Activated CD8-positive, alpha-beta memory T cell treated with anti-CD3 and anti-CD28 coated beads for 48 hours (primary cell): ENCODE results near the gene CDH6.

Experiments used
- DNase-seq, 3 experiments: peaks; one replicate each; pipeline ENCODE4 v3.0.0-alpha.2; 2020; ENCODE audit warnings: low read depth in 2 of 3, low spot score in 2 of 3

Gene CDH6

DNA sequence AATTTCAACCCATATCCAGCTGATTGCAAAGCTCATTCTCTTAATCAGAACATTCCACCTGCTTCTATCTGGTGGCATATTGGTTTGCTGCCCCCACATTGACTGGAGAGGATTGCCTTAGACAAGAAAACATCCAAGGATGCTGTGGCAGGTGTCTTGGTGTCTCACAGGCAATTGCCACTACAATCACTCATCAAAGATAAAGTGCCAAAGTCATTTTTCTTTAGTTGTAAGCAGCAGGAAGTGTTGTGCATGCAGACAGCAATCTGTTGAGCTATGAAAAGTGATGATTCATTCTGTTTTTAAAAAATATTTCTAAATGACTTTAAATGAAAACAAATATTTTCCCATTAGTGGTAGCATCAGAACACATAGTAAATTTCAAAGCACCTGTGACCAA, 53.9 kb downstream of the CDH6 start:
- no peak for DNase-seq

- DNase-seq: no peak
Measured at GRCh38 chr5:31250201-31250600, 56.7 kb downstream of the CDH6 start.

GRCh38 chr5:31251032-31251431, 57.5 kb downstream of the CDH6 start:
- no peak for DNase-seq

DNA sequence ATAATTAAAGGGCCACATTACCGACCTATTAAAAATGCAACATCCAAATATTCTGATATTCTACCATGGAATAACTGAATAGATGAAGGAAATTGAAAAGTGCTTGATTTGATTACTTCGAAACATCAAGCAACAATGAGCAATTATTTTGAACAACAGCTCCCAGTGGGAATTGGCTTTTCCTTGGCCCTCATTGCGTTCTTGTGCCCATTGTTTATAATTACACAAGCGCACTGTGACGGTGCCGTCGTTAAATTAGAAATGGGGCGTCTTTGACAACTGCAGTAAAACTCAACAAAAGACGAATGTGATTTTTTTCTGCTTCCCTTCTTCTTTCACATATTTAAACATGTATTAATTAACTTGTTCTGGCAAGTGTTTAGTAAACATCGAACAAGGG, 61.6 kb downstream of the CDH6 start:
- DNase-seq: no peak

DNA sequence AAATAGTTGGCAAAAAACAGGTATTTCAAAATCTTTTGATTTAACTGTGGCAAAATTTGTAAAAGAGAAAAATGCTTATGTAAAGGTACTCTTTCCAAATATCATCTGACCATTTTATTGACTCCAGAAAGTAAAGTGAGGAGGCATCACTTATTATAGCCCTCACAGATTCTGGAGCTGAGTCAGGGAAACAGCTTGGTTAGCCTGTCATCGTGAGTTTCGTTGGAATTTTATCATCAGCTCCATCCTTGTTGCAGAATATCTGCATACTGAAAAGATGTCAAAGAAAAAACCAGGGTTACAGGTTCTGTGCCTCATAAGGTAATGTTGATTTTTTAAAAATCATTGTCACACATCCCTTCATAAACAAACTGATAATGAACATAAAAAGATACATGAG, 74.8 kb downstream of the CDH6 start:
- DNase-seq: no peak

GRCh38 chr5:31268686-31269085, 75.2 kb downstream of the CDH6 start:
- DNase-seq: no peak

GRCh38 chr5:31269259-31269658, 75.8 kb downstream of the CDH6 start:
- no peak for DNase-seq

DNA sequence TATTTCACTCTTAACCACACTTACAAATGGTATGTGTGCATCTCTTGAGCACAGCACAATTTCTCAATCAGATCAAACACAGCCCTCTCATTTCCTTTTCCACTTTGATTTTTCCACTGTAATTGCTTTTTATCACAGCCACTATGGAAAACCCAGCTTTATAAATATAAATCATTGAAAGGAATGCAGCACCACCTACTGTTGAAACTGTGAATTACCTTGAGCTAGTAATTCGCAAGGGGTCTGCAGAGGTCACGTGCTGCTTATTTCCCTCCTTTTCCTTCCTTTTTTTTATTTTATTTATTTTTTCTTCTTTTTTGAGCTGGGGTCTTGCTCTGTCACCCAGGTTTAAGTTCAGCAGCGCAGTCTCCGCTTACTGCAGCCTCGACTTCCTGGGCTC, 76.9 kb downstream of the CDH6 start:
- no peak for DNase-seq

DNA sequence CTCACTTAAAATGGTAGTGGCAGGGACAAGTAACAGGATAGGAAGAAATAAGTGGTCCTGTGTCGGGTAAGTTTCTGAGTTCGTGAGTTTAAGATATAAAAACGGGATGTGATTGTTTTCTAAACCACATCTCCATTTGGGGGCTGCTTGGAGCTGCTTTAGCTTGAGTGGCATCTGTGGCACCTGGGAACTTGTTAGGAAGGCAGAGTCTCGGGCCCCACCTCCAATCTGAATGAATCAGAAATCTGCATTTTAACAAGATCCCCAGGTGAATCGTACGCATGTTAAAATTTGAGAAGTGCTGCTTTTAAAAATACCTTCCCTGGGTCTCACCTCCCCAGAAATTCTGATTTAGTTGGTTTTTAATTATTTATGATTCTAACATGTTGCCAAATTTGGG, 78.1 kb downstream of the CDH6 start:
- no peak for DNase-seq

DNA sequence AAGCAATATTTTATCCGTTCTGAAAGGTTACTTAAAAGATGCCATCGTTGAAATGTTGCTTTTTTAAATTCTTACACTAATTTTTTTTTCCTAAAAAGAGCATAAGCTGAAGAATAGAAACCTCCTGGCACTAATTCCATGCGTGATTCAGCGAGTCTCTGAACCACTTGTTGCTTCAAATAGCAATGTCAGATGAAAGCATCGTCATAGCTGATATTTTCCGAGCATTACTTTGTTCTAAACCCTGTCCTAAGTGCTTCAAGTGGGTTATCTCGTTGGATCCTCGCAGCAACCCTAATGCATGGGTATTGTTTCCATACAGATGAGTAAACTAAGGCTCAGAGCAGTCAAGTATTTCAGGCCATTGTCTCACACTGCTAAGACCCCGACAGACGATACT, 79.7 kb downstream of the CDH6 start:
- no peak for DNase-seq

DNA sequence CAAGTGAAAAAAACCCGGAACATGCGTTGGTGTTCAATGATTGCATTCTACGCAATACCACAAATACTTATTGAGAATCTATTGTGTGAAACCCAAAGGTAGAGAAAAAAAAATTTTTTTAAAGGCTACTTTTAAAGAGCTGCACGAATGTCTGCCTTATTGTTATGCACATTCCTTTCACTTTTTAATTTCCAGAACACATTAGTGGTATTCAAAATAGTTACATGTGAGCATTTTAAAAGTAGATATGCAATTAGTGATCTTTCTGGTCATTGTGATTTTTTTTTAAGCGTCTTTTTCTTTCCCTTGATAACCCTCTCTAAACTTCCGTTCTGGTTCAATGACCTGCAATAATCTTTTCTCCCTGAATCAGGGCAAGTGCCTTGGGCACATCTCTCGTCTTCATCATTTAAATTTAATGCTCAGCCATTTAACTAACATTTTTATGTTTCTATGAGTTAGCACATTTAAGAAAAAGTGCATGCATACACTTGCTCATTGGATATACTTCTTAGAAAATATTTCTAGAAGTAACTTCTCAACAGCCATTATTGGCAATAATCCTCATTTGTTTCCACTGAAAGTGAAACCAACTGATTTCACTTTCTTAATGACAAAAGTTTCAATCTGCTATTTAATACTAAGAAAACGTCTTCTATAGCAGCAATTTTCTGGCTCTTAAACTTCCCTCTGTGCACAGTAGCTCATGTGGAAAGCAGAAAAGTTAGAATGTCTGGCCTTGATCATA, 80.3 kb downstream of the CDH6 start:
- DNase-seq: no peak

GRCh38 chr5:31280210-31280609, 86.7 kb downstream of the CDH6 start:
- no peak for DNase-seq

GRCh38 chr5:31283326-31283725, 89.8 kb downstream of the CDH6 start:
- DNase-seq: no peak

DNA sequence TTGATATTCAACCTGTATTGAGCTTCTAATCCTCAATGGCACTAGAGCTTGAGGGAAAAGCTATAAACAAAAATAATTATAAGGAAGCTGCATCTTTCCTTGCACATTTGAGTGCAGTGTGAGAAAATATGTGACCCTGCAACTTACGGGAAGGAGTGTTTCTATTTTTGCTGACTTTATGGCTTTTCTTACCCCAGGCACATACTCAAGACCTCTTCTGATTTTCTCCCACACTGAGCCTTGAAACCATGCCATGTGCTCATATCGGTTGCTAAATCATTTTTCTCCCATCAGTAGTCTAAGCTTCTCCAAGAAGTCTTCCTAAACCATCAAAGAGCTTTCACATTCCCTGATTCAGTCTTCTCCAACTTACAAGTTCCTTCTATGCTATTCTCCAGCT, 91.5 kb downstream of the CDH6 start:
- DNase-seq: no peak

- DNase-seq: no peak
Measured at GRCh38 chr5:31287985-31288384, 94.5 kb downstream of the CDH6 start.

GRCh38 chr5:31289429-31289828, 95.9 kb downstream of the CDH6 start:
- DNase-seq: no peak

GRCh38 chr5:31291323-31291854, 97.9 kb downstream of the CDH6 start:
- DNase-seq: no peak

DNA sequence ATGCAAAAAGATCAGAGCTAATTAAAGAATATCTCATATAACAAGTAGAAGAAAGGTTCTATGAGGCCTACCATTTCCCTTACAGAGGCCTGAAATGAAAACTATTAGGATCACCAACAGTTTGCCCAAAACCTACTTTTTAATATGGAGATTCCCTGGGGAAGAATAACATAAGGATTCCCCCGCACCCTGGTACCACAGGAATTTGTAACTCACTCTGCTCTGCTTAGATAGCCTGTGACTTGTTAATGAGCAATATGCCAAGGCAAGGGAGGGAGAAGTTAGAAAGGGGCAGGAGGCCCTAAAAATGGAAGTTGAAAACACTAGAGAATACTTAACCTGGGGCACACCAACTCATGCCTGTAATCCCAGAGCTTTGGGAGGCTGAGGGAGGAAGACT, 107.0 kb downstream of the CDH6 start:
- no peak for DNase-seq

DNA sequence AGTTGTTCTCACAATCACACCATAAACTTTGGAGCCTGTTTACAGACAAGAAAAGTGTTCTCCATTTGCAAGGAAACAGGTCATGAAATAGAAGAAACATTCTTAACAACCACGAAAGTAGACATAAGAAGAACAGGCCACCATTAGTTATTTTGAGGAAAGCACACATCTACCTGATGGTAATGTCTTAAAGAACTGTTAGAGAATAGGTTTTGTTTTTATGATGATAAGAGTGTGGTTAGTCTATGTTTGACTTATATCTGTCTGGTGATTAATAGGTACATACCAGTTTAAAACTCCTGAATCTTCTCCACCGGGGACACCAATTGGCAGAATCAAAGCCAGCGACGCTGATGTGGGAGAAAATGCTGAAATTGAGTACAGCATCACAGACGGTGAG, 108.3 kb downstream of the CDH6 start:
- no peak for DNase-seq

GRCh38 chr5:31303688-31304087, 110.2 kb downstream of the CDH6 start:
- DNase-seq: no peak

- DNase-seq: no peak
Measured at GRCh38 chr5:31317665-31318064, 124.2 kb downstream of the CDH6 start.

DNA sequence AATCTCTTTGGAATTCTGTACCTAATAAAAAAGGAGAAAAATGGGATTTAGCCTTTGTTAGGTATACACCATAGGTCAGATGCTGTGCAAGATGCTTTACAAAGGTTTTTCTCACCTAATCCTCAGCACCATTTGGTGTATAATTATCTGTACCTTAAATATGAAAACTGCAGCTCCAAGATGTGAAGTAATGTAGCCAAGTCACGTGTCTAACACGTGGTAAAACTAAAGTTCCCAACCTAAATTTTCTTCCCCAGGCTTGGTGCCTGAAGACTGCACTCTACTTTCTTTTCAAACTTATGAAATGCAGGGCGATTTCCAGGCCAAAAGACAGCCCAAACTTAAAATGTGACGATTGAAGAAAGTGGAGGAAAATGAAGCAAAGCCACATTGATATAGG, 125.8 kb downstream of the CDH6 start:
- no peak for DNase-seq

GRCh38 chr5:31322946-31323345, 129.5 kb downstream of the CDH6 start:
- no peak for DNase-seq
